ENCODE data around the gene TRIM37. TPM values are rescaled to one million over a fixed set of nuclear protein-coding genes. Genes with fewer than 3 reads are reported as not detected.
"Not testable (repeated sequence)": the region's sequence is repeated elsewhere in the genome, so short reads cannot be mapped to it uniquely, and the experiment has no call there.

The TRIM37 gene
- total RNA-seq, 2 experiments from 2014 or later: 19.9 to 24.1 TPM

GRCh38 chr17:59105852-59106462, 723 bp downstream of the TRIM37 start:
- intact Hi-C loops (cut with micrococcal nuclease): loop anchor here (1.0 to 5.0 kb wide), 10 partner anchors 49 to 769 kb away; partner anchors contain the start of genes GDPD1, PRR11, RAD51C and SKA2
- CTCF ChIA-PET: interaction anchor here (1.7 kb wide), 1 partner anchor 50 kb away, joined by 3 read pairs; the partner anchor contains the start of gene PRR11
- no peaks in the 10 kb centered on the region for H3K27me3 Mint-ChIP-seq (ENCODE audit: low read depth)
- H3K4me3 Mint-ChIP-seq: peak overlapping the region; percentile 96
- H3K27ac Mint-ChIP-seq: peak overlapping the region; percentile 86
- peak; percentile 71 for DNase-seq
- no peaks in the 10 kb centered on the region for H3K9me3 Mint-ChIP-seq
- peaks cover 23% of the 10 kb centered on the region for H3K36me3 Mint-ChIP-seq (ENCODE audit: low read depth)
- H3K4me1 Mint-ChIP-seq (ENCODE audit: low read depth): peaks cover 50% of the 10 kb centered on the region

- no peak overlapping the region for H3K4me3 Mint-ChIP-seq
- H3K27ac Mint-ChIP-seq: no peak overlapping the region
- peaks cover 45% of the 10 kb centered on the region for H3K4me1 Mint-ChIP-seq (ENCODE audit: low read depth)
- peaks cover 38% of the 10 kb centered on the region for H3K36me3 Mint-ChIP-seq (ENCODE audit: low read depth)
- H3K9me3 Mint-ChIP-seq: no peaks in the 10 kb centered on the region
- no peaks in the 10 kb centered on the region for H3K27me3 Mint-ChIP-seq (ENCODE audit: low read depth)
- CTCF ChIA-PET: no interaction called here
- no peak for DNase-seq
- intact Hi-C loops (cut with micrococcal nuclease): no loop called here
Observed at GRCh38 chr17:59101178-59101577, 5.5 kb downstream of the TRIM37 start.

- no peak overlapping the region for H3K27ac Mint-ChIP-seq
- DNase-seq: no peak
- no peaks in the 10 kb centered on the region for H3K27me3 Mint-ChIP-seq (ENCODE audit: low read depth)
- H3K4me1 Mint-ChIP-seq (ENCODE audit: low read depth): peaks cover 22% of the 10 kb centered on the region
- no peaks in the 10 kb centered on the region for H3K9me3 Mint-ChIP-seq
- CTCF ChIA-PET: no interaction called here
- intact Hi-C loops (cut with micrococcal nuclease): no loop called here
- peaks cover 31% of the 10 kb centered on the region for H3K36me3 Mint-ChIP-seq (ENCODE audit: low read depth)
- H3K4me3 Mint-ChIP-seq: no peak overlapping the region
Observed at GRCh38 chr17:59097876-59098275, 8.8 kb downstream of the TRIM37 start.

- no peak overlapping the region for H3K27ac Mint-ChIP-seq
- H3K27me3 Mint-ChIP-seq (ENCODE audit: low read depth): no peaks in the 10 kb centered on the region
- CTCF ChIA-PET: interaction anchor here (0.7 kb wide), 1 partner anchor 14 kb away, joined by 3 read pairs; no protein-coding TSS in a partner anchor
- peaks cover 14% of the 10 kb centered on the region for H3K36me3 Mint-ChIP-seq (ENCODE audit: low read depth)
- no peak for DNase-seq
- no peak overlapping the region for H3K4me3 Mint-ChIP-seq
- H3K4me1 Mint-ChIP-seq (ENCODE audit: low read depth): peaks cover 17% of the 10 kb centered on the region
- intact Hi-C loops (cut with micrococcal nuclease): no loop called here
- no peaks in the 10 kb centered on the region for H3K9me3 Mint-ChIP-seq
Observed at GRCh38 chr17:59094861-59095530, 11.7 kb downstream of the TRIM37 start.

- CTCF ChIA-PET: no interaction called here
- no peak overlapping the region for H3K4me3 Mint-ChIP-seq
Observed at GRCh38 chr17:59093702-59094231, 12.9 kb downstream of the TRIM37 start.

GRCh38 chr17:59093145-59093701, 13.5 kb downstream of the TRIM37 start:
- CTCF ChIA-PET: no interaction called here
- peaks cover 12% of the 10 kb centered on the region for H3K36me3 Mint-ChIP-seq (ENCODE audit: low read depth)
- no peak overlapping the region for H3K27ac Mint-ChIP-seq
- H3K4me1 Mint-ChIP-seq (ENCODE audit: low read depth): peaks cover 17% of the 10 kb centered on the region
- intact Hi-C loops (cut with micrococcal nuclease): no loop called here
- no peaks in the 10 kb centered on the region for H3K27me3 Mint-ChIP-seq (ENCODE audit: low read depth)
- H3K9me3 Mint-ChIP-seq: no peaks in the 10 kb centered on the region
- no peak overlapping the region for H3K4me3 Mint-ChIP-seq
- DNase-seq: no peak

More at GRCh38 chr17:59093702-59094231, 12.9 kb downstream of the TRIM37 start:
- H3K36me3 Mint-ChIP-seq (ENCODE audit: low read depth): peaks cover 12% of the 10 kb centered on the region
- no peaks in the 10 kb centered on the region for H3K27me3 Mint-ChIP-seq (ENCODE audit: low read depth)
- H3K27ac Mint-ChIP-seq: no peak overlapping the region
- no peak for DNase-seq
- peaks cover 17% of the 10 kb centered on the region for H3K4me1 Mint-ChIP-seq (ENCODE audit: low read depth)
- no peaks in the 10 kb centered on the region for H3K9me3 Mint-ChIP-seq
- intact Hi-C loops (cut with micrococcal nuclease): no loop called here

- intact Hi-C loops (cut with micrococcal nuclease); H3K27ac Mint-ChIP-seq; H3K36me3 Mint-ChIP-seq (ENCODE audit: low read depth); CTCF ChIA-PET; H3K4me1 Mint-ChIP-seq (ENCODE audit: low read depth); DNase-seq; H3K27me3 Mint-ChIP-seq (ENCODE audit: low read depth); H3K9me3 Mint-ChIP-seq; H3K4me3 Mint-ChIP-seq: not testable (repeated sequence)
Observed at GRCh38 chr17:59090593-59090992, 16.1 kb downstream of the TRIM37 start.

- CTCF ChIA-PET: no interaction called here
- intact Hi-C loops (cut with micrococcal nuclease): no loop called here
- no peaks in the 10 kb centered on the region for H3K9me3 Mint-ChIP-seq
- H3K27me3 Mint-ChIP-seq (ENCODE audit: low read depth): no peaks in the 10 kb centered on the region
- no peak overlapping the region for H3K4me3 Mint-ChIP-seq
- peaks cover 2% of the 10 kb centered on the region for H3K4me1 Mint-ChIP-seq (ENCODE audit: low read depth)
- H3K27ac Mint-ChIP-seq: no peak overlapping the region
- peaks cover 21% of the 10 kb centered on the region for H3K36me3 Mint-ChIP-seq (ENCODE audit: low read depth)
- no peak for DNase-seq
Observed at GRCh38 chr17:59084154-59084553, 22.5 kb downstream of the TRIM37 start.

GRCh38 chr17:59074494-59074893, 32.2 kb downstream of the TRIM37 start:
- Mint-ChIP-seq H3K4me1 (ENCODE audit: low read depth) (no peaks in the 10 kb centered on the region), H3K36me3 (ENCODE audit: low read depth) (peaks cover 29% of the 10 kb centered on the region), H3K27me3 (ENCODE audit: low read depth) (no peaks in the 10 kb centered on the region), H3K27ac (no peak overlapping the region), H3K9me3 (no peaks in the 10 kb centered on the region), H3K4me3 (no peak overlapping the region)
- CTCF ChIA-PET: no interaction called here
- no peak for DNase-seq
- intact Hi-C loops (cut with micrococcal nuclease): no loop called here

GRCh38 chr17:59073972-59074371, 32.7 kb downstream of the TRIM37 start:
- CTCF ChIA-PET: no interaction called here
- Mint-ChIP-seq H3K27ac (no peak overlapping the region), H3K4me3 (no peak overlapping the region), H3K27me3 (ENCODE audit: low read depth) (no peaks in the 10 kb centered on the region), H3K36me3 (ENCODE audit: low read depth) (peaks cover 27% of the 10 kb centered on the region), H3K9me3 (no peaks in the 10 kb centered on the region), H3K4me1 (ENCODE audit: low read depth) (no peaks in the 10 kb centered on the region)
- DNase-seq: no peak
- intact Hi-C loops (cut with micrococcal nuclease): no loop called here

- CTCF ChIA-PET: interaction anchor here (0.7 kb wide), 1 partner anchor 129 kb away, joined by 3 read pairs; no protein-coding TSS in a partner anchor
- Mint-ChIP-seq H3K9me3 (no peaks in the 10 kb centered on the region), H3K4me1 (ENCODE audit: low read depth) (no peaks in the 10 kb centered on the region), H3K4me3 (no peak overlapping the region), H3K27ac (no peak overlapping the region), H3K36me3 (ENCODE audit: low read depth) (peaks cover 29% of the 10 kb centered on the region), H3K27me3 (ENCODE audit: low read depth) (no peaks in the 10 kb centered on the region)
- intact Hi-C loops (cut with micrococcal nuclease): no loop called here
- no peak for DNase-seq
Observed at GRCh38 chr17:59069856-59070255, 36.8 kb downstream of the TRIM37 start.

GRCh38 chr17:59067756-59068155, 38.9 kb downstream of the TRIM37 start:
- CTCF ChIA-PET: no interaction called here
- no peaks in the 10 kb centered on the region for H3K27me3 Mint-ChIP-seq (ENCODE audit: low read depth)
- H3K9me3 Mint-ChIP-seq: no peaks in the 10 kb centered on the region
- peaks cover 32% of the 10 kb centered on the region for H3K36me3 Mint-ChIP-seq (ENCODE audit: low read depth)
- no peak for DNase-seq
- H3K4me1 Mint-ChIP-seq (ENCODE audit: low read depth): no peaks in the 10 kb centered on the region
- H3K4me3 Mint-ChIP-seq: no peak overlapping the region
- H3K27ac Mint-ChIP-seq: no peak overlapping the region
- intact Hi-C loops (cut with micrococcal nuclease): no loop called here
